ENCODE results near the gene PDE4B.

DNA sequence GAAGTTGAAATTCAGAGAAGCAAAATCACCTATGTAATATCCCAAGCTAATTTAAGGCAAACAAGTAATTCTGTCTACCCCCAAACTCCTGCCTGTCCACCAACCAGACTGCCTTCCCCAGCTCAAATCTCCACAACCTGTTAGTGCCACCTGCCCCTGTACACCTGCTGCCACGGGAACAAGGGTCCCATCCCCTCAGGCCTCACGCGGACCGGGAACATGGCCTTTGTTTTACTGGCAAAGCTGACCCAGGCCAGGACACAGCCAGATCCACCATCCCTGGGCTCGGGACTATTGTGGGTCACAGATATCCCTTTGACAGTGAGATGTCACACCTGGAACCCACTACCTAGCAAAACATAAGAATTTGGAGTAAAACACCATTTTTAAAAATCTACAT is 601.9 kb downstream of the PDE4B start:
- TF ChIP-seq, protein P1, sequence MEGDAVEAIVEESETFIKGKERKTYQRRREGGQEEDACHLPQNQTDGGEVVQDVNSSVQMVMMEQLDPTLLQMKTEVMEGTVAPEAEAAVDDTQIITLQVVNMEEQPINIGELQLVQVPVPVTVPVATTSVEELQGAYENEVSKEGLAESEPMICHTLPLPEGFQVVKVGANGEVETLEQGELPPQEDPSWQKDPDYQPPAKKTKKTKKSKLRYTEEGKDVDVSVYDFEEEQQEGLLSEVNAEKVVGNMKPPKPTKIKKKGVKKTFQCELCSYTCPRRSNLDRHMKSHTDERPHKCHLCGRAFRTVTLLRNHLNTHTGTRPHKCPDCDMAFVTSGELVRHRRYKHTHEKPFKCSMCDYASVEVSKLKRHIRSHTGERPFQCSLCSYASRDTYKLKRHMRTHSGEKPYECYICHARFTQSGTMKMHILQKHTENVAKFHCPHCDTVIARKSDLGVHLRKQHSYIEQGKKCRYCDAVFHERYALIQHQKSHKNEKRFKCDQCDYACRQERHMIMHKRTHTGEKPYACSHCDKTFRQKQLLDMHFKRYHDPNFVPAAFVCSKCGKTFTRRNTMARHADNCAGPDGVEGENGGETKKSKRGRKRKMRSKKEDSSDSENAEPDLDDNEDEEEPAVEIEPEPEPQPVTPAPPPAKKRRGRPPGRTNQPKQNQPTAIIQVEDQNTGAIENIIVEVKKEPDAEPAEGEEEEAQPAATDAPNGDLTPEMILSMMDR (IDR thresholded peaks at IDR 0.05): no peak
- TF ChIP-seq POLR2A (IDR thresholded peaks at IDR 0.05): no peak

All from body of pancreas (tissue), 4 donors.